ENCODE data around the gene HSPA1B.
"Not testable (repeated sequence)": the region's sequence is repeated elsewhere in the genome, so short reads cannot be mapped to it uniquely, and the experiment has no call there.

DNA sequence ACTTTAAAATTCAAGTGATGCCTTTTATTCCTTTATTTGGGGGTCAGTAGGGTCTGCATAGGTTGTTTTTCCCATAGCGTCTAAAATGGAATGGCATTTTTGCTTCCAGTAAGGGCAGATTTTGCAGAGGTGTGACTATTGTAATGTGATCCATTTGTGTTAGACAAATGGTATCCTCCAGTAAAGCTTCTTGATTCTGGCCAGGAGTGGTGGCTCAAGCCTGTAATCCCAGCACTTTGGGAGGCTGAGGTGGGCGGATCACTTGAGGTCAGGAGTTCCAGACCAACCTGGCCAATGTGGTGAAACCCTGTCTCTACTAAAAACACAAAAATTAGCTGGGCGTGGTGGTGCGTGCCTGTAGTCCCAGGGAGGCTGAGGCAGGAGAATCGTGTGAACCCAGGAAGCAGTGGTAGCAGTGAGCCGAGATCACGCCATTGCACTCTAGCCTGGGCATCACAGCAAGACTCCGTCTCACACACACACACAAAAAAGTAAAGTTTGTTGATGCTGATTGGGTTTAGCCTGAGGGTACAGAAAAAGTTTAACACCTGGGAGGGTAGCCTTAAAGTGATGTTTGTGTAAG is 9.5 kb upstream of the HSPA1B start:
- TF ChIP-seq, protein P1, sequence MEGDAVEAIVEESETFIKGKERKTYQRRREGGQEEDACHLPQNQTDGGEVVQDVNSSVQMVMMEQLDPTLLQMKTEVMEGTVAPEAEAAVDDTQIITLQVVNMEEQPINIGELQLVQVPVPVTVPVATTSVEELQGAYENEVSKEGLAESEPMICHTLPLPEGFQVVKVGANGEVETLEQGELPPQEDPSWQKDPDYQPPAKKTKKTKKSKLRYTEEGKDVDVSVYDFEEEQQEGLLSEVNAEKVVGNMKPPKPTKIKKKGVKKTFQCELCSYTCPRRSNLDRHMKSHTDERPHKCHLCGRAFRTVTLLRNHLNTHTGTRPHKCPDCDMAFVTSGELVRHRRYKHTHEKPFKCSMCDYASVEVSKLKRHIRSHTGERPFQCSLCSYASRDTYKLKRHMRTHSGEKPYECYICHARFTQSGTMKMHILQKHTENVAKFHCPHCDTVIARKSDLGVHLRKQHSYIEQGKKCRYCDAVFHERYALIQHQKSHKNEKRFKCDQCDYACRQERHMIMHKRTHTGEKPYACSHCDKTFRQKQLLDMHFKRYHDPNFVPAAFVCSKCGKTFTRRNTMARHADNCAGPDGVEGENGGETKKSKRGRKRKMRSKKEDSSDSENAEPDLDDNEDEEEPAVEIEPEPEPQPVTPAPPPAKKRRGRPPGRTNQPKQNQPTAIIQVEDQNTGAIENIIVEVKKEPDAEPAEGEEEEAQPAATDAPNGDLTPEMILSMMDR (conservative IDR thresholded peaks at IDR 0.05) = not testable (repeated sequence)
- not testable (repeated sequence) for TF ChIP-seq ZFX (IDR thresholded peaks at IDR 0.05)

Data from C4-2B (cell line).